ENCODE results near the gene FLVCR2.

Gene FLVCR2

DNA sequence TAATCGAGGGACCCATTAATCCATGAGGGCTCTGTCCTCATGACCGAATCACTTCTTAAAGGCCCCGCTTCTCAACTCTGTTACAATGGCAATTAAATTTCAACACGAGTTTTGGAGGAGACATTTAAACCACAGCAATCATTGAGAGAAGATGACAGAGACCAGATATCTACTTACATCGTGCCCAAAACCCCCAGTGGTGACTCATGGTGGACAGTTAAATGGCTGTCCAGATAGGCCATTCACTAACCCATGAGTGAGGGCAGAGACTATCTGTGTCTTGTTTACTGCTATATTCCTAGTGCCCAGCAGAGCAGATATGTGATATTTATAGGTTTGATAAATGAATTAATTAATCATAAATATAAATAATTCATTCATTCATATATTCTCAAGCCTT, 20.0 kb upstream of the FLVCR2 start:
- DNase-seq = no peak

DNA sequence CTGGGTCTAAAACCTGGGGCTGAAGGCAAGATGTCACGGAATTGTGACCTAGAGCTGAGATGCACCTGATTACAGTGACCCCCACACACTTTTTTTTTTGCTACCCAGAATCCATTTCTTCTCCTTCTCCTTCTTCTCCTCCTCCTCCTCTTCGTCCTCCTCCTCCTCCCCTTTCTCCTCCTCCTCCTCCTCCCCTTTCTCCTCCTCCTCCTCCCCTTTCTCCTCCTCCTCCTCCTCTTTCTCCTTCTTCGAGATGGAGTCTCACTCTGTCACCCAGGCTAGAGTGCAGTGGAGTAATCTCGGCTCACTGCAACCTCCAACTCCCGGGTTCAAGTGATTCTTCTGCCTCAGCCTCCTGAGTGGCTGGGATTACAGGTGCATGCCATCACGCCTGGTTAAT, 19.4 kb upstream of the FLVCR2 start:
- DNase-seq = no peak

DNA sequence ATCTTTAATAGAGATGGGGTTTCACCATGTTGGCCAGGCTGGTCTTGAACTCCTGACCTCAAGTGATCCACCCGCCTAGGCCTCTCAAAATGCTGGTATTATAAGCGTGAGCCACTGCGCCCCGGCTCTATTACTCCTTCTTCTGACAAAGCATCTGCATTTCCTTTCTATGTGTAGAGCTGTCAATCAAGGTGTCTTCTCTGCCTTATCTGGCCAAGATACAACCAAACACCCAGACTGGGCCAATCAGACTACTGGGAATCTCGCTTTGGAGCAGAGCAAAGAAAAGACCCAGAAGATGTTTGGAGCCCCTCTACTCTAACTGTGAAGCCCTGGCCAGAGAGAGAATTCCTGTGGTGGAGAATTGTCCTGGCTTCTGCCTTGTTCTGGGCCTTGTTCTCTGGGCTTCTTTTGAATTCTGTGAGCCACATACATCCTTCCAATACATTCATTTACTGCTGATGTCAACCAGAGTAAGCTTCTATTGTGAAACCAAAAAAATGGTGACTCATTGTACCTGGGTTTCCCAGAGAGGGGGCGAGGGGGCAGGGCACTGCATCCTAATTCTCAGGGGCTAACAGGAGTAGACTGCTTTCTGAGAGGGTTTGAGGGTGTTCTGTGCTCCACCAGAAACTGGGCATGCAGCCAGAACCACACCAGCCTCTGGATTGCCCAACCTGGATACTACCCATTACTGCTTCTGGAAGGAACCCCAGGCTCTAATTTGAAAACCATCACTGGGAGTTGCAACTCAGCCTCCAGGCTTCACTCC, 18.8 kb upstream of the FLVCR2 start:
- peak; percentile 36 to 43 for DNase-seq

DNA sequence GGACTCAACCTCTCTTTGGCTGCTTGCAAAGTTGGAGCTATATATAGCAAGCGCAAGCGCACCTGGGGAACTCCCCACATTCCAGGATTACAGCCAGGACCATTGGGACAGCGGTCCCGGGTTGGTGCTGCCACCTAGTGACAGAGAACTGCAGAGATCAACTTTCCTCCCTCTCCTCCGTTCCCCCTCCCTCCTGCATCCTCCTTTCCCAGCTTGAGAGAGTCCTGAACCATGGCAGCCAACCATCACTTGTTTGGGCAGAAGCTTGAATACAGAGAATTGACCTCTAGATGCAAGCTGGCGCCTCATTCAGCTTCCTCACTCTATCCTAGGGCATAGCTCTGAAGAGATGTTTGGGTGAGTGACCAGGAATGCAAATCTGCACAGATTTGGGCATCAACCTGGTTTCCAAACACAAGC, 17.4 kb upstream of the FLVCR2 start:
- peak; percentile 37 to 39 for DNase-seq

DNA sequence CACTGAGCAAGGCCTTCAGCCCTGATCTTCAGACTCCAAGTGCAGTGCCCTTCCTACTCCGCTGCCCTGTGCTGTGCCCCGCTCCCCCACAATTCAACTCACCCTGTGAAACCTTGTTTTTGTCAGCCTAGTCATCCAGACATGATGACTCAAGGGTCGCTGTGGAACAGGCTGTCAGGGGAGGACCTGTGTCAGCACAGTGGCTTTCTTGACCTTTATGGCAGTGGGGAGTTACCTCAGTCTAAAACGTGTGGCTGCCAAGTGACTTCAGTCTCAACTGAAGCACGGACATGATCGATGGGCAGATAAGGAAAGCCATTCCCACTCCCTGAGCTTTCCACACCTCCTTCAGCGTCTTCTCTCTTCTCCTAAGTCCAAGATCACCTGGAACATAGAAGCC, 16.3 kb upstream of the FLVCR2 start:
- DNase-seq = peak; percentile 34 to 44

DNA sequence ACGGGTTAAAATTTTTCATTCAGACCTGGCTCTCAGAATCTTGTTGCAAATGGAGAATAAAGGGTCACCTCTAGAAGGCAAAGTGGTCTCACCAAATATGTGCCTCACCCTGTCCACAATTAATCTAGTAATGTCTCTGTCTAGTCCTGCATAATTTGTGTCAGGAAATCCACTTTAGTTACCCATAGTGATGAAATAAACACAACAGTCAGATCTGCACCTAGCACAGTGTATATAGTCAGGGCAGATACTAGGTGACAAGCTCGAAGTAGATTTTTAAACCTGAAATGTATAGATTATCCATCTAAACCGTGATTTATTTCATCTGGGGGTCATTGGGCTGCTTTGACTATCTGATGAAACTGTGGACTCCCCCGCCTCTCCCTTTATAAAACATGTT, 15.9 kb upstream of the FLVCR2 start:
- DNase-seq = no peak

DNA sequence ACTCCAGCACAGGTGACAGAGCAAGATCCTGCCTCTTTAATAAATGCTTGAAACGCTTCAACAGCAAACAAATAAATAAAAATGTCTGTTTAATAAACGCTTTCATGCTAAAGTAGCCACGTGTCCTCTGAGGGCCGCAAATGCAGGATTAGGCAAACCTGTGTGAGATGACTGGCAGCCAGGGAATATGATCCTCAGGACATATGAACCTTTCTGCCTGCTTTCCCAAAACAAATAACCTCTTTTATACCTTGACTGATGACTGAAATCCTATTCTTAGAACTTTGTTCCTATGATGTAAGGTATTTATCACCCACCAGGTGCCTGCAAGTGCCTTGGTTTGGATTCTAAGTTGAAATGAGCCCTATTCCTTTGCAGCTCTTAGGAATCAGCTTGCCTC, 14.5 kb upstream of the FLVCR2 start:
- DNase-seq = no peak

DNA sequence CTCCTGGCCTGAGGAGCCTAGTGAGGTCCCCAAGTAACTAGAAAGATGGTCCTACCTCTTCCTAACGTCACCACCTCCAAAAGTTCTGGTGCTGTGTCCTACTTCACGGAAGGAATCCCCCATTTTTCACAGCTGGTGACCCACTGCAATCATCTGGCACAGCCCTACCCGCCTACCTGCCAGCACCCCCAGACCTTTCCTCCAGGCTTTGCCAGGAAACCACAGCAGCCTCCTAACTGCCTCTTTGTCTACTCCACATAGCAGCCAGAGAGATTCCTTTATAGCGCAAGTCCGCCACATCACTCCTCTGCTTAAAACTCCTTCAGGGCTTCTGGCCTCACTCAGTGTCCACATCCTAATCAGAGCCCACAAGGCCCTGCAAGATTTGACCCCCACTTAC, 13.4 kb upstream of the FLVCR2 start:
- no peak for DNase-seq

DNA sequence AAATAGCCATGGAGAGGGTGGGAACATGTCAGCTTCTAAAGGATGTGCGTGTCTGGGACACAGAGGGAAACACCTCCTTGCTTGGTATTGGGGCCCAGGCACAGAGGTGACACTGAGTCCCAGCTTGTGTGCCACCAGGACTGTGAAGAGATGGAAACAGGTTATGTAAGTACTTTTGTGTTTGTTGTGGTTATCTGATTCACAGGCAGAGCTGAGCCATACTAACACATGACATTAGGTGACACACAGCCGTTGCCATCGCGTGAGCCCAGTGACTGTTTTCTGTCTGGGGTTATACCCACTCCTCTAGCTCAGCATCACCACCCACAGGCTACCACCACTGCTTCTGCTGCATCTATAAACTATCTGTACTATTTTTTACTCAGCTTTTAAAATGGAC, 12.1 kb upstream of the FLVCR2 start:
- peak; percentile 76 to 81 for DNase-seq

DNA sequence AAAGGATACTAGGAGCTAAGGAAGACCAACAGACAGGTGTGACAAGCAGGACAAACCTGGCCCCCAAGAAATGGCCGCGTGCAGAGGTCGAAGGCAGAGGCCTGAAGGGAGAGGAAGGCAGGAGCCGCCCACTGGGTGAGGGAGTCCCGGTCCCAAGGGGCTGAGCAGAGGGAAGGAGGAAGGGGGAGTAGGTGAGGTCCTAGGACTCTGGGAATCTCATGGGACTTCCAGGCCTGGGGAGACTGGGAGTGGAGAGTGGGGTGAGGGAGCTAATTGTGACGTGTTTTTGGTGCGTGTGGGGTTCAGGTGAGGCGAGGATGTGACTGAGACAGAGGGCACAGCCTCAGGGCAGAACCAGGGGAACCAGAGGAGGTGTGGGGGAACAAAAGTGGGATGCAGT, 11.7 kb upstream of the FLVCR2 start:
- no peak for DNase-seq

DNA sequence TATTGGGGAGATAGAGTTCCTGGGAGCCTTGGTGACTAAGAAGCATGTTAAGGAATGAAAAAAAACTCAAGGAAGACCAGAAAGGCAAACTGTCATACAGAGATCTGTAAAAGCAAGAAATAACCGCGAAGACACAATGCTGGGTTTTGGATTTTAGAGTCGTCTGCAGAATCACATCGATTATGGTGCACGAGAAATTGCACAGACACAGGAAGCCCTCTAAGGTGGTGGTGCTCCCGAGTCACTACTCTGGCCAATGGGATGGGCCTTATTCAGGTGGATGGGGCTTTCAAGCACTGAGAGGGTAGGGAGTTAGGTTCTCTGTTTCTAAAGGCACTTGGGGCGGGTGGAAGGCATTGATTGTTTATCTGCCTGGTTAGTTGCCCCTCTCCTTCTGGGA, 10.3 kb upstream of the FLVCR2 start:
- DNase-seq = no peak

DNA sequence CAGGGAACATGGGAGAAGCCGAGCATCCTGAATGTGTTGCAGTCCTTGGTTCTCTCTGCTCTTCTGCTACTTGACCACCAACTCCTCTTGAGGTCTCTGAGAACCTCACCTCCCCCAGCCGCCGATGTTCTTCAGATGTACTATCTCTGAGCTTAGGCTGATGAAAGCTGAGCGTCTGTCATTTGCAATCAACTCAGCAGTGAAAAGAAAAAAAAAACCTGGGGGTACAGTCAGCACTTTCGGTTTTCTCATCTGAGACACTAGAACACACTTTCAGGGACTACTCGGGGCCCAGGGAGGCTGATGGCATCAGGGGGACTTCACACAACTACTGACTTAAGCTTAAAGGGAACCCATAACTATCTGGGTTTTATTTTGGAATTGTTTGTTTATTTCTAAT, 9.6 kb upstream of the FLVCR2 start:
- no peak for DNase-seq

DNA sequence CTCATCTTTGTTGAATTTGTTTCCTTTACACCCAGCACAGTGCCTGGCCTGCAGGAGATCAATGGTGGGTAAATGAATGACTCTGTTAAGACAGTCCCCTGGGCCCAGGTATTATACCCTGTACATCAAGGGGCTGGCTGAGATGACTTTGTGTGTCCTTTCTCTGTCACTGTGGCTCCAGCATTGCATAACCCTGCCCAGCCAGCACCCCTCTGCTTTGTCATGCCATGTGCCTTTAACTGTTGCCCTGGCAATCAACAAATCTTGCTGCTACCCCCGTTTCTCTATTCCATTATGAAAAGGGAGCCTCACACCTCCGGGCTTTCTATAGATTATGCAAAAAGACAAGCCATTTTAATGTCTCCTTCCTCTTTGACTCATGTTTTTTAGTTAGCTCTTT, 7.6 kb upstream of the FLVCR2 start:
- DNase-seq = no peak

DNA sequence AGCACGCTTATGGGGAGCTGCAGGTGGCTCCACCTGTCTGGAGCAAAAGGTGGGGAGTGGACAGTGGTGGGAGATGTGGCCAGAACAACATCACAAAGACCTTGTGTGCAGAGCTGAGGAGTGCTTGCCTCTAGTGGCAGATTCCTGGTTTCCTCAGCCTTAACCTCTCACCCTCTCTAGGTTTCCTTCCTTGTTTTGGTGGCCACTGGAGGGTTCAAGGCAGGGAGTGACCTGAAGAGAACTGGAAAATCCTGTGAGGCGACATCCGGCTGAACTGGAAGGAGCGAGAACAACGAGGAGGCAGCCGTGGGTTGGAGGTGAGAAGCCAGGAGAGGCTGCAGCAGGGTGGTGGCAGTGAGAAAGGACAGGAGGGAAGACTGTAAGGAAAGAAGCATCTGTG, 6.3 kb upstream of the FLVCR2 start:
- no peak for DNase-seq

DNA sequence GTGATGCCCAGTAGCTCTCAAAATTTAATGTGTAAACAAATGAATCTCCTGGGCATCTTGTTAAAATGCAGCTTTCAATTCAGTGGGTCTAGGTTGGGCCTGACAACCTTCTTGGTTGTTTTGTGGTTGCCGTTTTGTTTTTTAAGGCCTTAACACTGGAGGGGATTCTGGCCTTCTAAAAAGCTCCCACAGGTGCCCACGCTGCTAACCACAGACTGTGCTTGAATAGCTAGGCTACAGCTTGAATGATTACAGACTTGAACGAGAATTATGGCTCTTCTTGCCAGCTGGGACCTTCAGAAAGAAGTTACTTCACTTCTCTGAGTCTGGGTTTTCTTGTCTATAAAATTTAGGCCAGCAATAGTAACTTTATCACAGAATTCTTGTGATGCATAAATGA, 1.3 kb upstream of the FLVCR2 start:
- no peak for DNase-seq

DNA sequence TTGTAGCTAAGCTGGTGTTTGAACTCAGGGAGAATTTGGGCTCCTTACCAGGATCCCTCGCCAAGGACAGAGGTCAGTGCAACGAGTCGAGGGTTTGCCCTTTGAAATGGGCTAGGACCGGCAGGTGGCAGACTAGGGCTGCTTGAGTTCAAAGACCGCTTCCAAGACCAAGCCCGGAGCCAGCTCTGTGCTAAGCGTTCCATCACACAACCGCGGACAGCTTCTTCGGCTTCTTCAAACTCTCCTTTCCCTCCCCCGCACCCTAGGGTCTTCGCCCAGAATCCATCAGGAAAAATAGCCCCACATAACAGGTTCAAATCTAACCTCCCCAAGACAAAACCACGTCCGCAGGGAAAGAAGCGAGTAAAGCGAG, 705 bp upstream of the FLVCR2 start:
- DNase-seq = peak; percentile 66 to 69

DNA sequence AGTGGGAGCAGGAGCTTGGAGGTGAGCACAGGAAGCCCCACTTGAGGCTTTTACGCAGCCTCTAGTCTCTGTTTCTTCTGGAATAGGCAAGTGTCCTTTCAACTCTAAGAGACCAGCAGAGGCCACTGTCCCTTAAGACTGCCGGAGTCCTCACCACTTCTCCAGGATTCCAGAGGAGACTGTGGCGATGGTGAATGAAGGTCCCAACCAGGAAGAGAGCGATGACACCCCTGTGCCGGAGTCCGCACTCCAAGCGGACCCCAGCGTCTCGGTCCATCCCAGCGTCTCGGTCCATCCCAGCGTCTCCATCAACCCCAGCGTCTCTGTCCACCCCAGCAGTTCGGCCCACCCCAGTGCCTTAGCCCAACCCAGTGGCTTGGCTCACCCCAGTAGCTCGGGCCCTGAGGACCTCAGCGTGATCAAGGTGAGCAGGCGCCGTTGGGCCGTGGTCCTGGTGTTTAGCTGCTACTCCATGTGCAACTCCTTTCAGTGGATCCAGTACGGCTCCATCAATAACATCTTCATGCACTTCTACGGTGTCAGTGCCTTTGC, 442 bp downstream of the FLVCR2 start:
- DNase-seq = no peak

DNA sequence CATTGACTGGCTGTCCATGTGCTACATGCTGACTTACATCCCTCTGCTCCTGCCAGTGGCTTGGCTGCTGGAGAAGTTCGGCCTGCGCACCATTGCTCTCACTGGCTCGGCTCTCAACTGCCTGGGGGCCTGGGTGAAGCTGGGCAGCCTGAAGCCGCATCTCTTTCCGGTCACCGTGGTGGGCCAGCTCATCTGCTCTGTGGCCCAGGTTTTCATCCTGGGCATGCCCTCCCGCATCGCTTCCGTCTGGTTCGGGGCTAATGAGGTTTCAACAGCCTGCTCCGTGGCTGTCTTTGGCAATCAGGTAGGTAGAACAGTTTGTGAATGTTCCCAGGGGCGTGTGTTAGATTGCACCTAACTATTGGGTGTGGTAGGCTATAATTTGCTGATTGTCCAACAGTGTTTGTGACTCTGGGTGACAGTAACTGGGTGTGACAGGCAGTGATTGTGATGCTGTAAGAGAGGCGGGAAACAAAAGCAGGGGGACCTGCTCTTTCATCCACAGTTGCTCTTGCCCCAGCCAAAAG, 981 bp downstream of the FLVCR2 start:
- no peak for DNase-seq

DNA sequence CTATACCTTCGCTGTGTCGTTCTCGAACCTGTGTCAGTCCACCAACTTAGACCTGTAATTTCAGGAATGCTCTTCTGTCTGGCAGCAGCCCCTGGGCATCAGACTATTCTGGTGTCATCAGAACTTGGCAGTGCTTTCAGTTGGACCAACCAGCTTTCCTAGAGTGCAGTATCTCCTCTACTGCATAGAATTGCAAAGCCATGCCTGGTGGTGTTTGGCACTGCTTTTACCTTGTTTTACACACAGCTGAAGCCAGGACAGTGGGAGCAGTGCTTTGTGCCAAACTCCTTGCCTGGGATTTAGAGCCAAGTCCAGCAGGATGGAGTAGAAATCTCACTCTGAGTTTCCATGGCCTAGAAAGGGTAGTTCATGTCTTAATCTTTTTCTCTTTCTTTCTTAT, 1.5 kb downstream of the FLVCR2 start:
- DNase-seq = no peak

DNA sequence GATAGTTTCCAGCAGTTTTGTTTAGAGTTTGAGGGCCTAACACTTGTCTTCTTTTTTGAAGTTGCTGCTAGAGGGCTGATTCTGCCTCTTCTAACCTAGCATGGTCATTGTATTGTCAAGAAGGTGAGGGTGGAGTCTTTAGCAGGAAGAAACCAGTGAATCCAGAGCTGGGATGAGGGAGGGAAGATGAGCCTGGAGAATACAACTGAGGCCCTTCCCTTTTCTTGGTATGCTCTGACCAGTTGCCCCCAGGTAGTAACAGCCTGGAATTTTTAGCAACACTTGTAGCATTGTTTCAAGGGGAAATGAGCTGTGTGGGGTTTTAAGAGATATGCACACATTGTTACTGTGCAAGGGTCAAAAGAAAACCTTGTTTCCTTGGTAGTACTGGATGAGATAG, 9.0 kb downstream of the FLVCR2 start:
- no peak for DNase-seq

DNA sequence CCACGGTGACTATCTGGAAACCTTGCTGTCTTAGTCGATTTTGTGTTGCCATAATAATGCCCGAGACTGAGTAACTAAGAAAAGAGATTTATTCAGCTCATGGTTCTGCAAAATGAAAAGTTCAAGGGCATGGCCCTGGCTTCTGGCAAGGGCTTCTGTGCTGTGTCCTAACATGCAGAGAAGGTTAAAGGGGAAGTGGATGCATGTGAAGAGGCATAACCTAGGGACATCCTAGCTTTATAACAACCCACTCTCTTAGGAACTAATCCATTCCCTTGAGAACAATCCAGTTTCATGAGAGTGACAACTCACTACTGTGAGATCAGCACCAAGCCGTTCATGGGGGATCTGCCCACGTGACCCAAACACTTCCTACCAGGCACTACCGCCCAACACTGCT, 11.5 kb downstream of the FLVCR2 start:
- DNase-seq = no peak

DNA sequence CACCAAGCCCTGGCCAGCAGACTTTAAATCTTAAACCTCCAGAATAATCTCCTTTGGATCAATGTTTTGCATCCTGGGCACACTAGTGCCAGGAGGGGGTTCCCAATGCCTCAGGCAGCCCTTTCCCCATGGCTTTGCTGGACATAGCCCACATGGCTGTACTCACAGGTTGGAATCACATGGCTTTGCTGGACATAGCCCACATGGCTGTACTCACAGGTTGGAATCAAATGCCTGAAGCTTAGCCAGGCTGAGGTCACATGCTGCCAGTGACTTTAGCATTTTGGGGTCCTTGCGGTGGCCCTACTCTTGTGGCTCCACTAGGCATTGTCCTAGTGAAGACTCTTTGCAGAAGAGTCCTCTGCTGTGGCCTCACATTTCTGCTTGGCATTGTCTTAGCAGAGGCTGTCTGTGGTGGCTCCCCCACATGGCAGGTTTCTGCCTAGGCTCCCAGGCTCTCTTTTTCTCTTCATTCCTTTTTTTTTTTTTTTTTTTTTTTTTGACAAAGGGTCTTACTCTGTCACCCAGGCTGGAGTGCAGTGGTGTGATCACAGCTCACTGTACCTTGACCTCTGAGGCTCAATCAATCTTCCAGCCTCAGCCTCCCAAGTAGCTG, 13.0 kb downstream of the FLVCR2 start:
- no peak for DNase-seq

DNA sequence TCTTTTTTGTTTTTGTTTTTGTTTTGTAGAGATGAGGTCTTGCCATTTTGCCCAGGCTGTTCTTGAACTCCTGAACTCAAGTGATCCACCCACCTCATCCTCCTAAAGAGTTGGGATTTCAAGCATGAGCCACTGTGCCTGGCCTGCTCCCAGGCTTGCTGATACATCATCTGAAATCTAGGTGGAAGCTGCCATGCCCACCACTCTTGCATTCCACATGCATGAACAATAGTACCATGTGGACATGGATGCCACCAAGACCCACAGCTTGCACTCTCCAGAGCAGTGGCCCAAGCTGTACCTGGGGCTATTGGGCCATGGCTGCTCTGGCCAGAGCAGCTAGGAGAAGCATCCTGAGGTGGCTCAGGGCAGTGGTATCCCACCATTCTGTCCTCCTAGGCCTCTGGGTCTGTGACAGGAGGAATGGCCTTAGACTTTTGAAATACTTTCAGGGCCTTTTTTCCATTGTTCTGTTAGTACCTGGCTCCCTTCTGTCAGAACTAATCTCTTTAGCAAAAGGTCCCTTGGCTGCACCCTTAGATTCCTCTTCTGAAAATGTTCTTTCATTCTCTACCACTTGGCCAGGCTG, 13.7 kb downstream of the FLVCR2 start:
- DNase-seq = no peak

DNA sequence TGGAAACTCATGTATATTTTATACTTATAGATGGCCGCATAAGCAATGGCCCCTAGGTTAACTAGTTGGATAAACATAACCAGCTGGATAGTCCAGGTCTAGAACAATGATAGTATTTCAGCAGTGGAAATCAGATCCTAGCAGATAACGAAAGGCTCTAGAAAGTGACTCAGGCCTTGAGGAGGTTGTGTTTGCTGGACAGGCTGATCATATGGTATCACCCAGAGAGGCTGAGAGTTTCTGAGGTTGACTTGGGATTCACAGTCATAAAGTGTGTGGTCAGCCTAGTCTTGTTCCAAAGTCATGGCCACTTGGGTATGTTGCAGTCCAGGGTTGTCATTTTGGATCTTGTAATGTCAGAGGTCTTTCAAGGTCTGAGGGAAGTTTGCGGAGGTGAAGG, 16.8 kb downstream of the FLVCR2 start:
- no peak for DNase-seq

Measured in activated CD4-positive, alpha-beta T cell treated with anti-CD3 and anti-CD28 coated beads, Interleukin-2, amount 50 U/mL, for 4 hours (primary cell).